ENCODE data around the gene TSSC4.

The TSSC4 gene

GRCh38 chr11:2420502-2421225, 20.1 kb downstream of the TSSC4 start:
- no peak for DNase-seq

GRCh38 chr11:2421226-2421994, 20.9 kb downstream of the TSSC4 start:
- DNase-seq = no peak

- DNase-seq = no peak
These were observed 21.4 kb downstream of the TSSC4 start for GRCh38 chr11:2421996-2422395.

GRCh38 chr11:2422461-2423156, 22.1 kb downstream of the TSSC4 start:
- no peak for DNase-seq

- DNase-seq = no peak
These were observed 22.8 kb downstream of the TSSC4 start for GRCh38 chr11:2423157-2424025.

GRCh38 chr11:2424811-2425495, 24.4 kb downstream of the TSSC4 start:
- DNase-seq = no peak

- no peak for DNase-seq
These were observed 25.0 kb downstream of the TSSC4 start for GRCh38 chr11:2425506-2425905.

GRCh38 chr11:2426221-2426620, 25.7 kb downstream of the TSSC4 start:
- no peak for DNase-seq

- DNase-seq = no peak
These were observed 26.4 kb downstream of the TSSC4 start for GRCh38 chr11:2426826-2427521.

GRCh38 chr11:2427721-2428321, 27.3 kb downstream of the TSSC4 start:
- DNase-seq = no peak

GRCh38 chr11:2428322-2428795, 27.8 kb downstream of the TSSC4 start:
- no peak for DNase-seq

GRCh38 chr11:2431395-2431794, 30.8 kb downstream of the TSSC4 start:
- no peak for DNase-seq

- DNase-seq = no peak
These were observed 31.6 kb downstream of the TSSC4 start for GRCh38 chr11:2432171-2432621.

- DNase-seq = no peak
These were observed 32.1 kb downstream of the TSSC4 start for GRCh38 chr11:2432628-2433071.

GRCh38 chr11:2433106-2433925, 32.8 kb downstream of the TSSC4 start:
- DNase-seq = no peak

GRCh38 chr11:2434008-2434407, 33.5 kb downstream of the TSSC4 start:
- no peak for DNase-seq

GRCh38 chr11:2434506-2435255, 34.1 kb downstream of the TSSC4 start:
- no peak for DNase-seq

- DNase-seq = no peak
These were observed 34.9 kb downstream of the TSSC4 start for GRCh38 chr11:2435288-2436012.

All from NCI-H187 treated with DMSO at 0.1 percent for 48 hours (cell line).